Erythroblast (primary cell): Measurements from ENCODE around the gene LHFPL5.

Experiments
- GATA1 ChIP-seq: IDR thresholded peaks from 2 replicates; pipeline ENCODE4 v1.6.1; 2011; ENCODE audit warnings: low read depth, mild to moderate bottlenecking, control low read depth, low read length, moderate library complexity
- POLR2A ChIP-seq: IDR thresholded peaks from 2 replicates; pipeline ENCODE4 v1.6.1; 2011; ENCODE audit warnings: mild to moderate bottlenecking, low read length

DNA sequence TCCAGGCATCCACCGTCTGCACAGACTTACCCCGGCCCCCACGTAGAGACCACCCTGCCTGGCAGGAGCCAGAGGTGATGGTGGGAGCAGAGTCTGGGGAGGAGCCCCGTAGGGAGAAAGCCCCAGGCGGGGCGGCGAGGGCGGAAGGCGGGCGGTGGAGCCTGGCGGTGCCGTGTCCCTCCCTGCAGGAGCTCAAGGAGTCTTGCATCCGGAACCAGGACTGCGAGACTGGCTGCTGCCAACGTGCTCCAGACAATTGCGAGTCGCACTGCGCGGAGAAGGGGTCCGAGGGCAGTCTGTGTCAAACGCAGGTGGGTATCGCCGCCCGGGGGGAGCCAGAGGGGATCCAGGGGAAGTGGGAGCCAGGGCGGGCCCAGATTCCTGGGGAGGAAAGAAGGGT lies 18.3 kb upstream of the LHFPL5 start:
- no peak for TF ChIP-seq POLR2A
- no peak for TF ChIP-seq GATA1
